ENCODE data around the gene IPMK. TPM values are rescaled to one million over a fixed set of nuclear protein-coding genes. Genes with fewer than 3 reads are reported as not detected.

The IPMK gene
- total RNA-seq, 6 experiments from 2014 or later, result 3.3 to 3.8 (median 3.5) TPM

GRCh38 chr10:58210160-58210559 is 57.5 kb downstream of the IPMK start:
- no peak overlapping the region for H3K27ac Mint-ChIP-seq
- H3K9me3 Mint-ChIP-seq, result no peaks in the 10 kb centered on the region
- no peaks in the 10 kb centered on the region for H3K4me1 Mint-ChIP-seq (ENCODE audit: low read depth)
- no peak overlapping the region for H3K4me3 Mint-ChIP-seq
- DNase-seq, result no peak
- H3K36me3 Mint-ChIP-seq (ENCODE audit: low read depth), result peaks cover 8% of the 10 kb centered on the region; the same call in 1 of the 2 replicates
- no peaks in the 10 kb centered on the region; the same call in none of the 2 replicates for H3K27me3 Mint-ChIP-seq (ENCODE audit: insufficient read depth)
- no peak for TF ChIP-seq CTCF (IDR thresholded peaks at IDR 0.05)

DNA sequence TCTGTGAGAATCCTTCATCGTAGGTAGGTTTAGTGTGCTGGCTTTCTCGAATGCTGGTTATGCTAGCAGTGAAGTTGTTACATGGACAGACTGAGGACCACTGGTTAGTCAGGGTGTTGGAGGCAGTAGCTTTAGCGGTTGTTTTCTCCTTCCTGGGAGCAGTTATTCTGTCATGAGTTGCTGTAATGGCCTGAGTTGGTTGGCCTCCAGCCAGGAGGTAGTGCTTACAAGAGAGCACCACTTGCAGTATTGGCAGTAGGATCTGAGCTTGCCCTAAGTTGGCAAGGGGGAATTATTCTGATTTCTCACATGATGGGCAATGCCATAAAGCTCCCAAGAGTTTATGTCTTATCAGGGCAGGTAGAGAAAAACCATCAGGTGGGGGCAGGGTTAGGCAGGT is 58.0 kb downstream of the IPMK start:
- H3K4me1 Mint-ChIP-seq (ENCODE audit: low read depth), result no peaks in the 10 kb centered on the region
- H3K9me3 Mint-ChIP-seq, result no peaks in the 10 kb centered on the region
- H3K36me3 Mint-ChIP-seq (ENCODE audit: low read depth), result peaks cover 8% of the 10 kb centered on the region; the same call in 1 of the 2 replicates
- H3K27ac Mint-ChIP-seq, result no peak overlapping the region
- H3K27me3 Mint-ChIP-seq (ENCODE audit: insufficient read depth), result no peaks in the 10 kb centered on the region; the same call in none of the 2 replicates
- H3K4me3 Mint-ChIP-seq, result no peak overlapping the region
- no peak for DNase-seq
- no peak for TF ChIP-seq CTCF (IDR thresholded peaks at IDR 0.05)

GRCh38 chr10:58206251-58206650 is 61.4 kb downstream of the IPMK start:
- no peak for DNase-seq

DNA sequence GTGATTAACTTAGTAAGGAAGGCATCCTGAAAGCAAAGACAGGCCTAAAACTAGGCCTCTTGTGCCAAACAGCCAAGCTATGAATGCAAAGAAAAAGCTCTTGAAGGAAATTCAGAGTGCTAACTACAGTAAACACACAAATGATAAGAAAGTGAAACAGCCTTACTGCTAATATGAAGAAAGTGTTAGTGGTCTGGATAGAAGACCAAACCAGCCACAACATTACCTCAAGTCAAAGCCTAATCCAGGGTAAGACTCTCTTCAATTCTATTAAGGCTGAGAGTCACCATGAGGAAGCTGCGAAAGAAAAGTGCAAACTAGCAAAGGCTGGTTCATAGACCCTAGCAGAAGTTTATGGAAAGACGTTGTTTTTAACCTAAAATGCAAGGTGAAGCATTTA is 66.0 kb downstream of the IPMK start:
- Mint-ChIP-seq H3K27ac (no peak overlapping the region), H3K4me3 (no peak overlapping the region), H3K36me3 (ENCODE audit: low read depth) (no peaks in the 10 kb centered on the region), H3K4me1 (ENCODE audit: low read depth) (no peaks in the 10 kb centered on the region), H3K9me3 (no peaks in the 10 kb centered on the region), H3K27me3 (ENCODE audit: insufficient read depth) (no peaks in the 10 kb centered on the region)
- DNase-seq, result no peak
- no peak for TF ChIP-seq CTCF (IDR thresholded peaks at IDR 0.05)

More at GRCh38 chr10:58206251-58206650, 61.4 kb downstream of the IPMK start:
- Mint-ChIP-seq H3K9me3 (no peaks in the 10 kb centered on the region), H3K36me3 (ENCODE audit: low read depth) (no peaks in the 10 kb centered on the region), H3K4me1 (ENCODE audit: low read depth) (no peaks in the 10 kb centered on the region), H3K4me3 (no peak overlapping the region), H3K27me3 (ENCODE audit: insufficient read depth) (no peaks in the 10 kb centered on the region; the same call in 1 of the 2 replicates), H3K27ac (no peak overlapping the region)
- TF ChIP-seq CTCF (IDR thresholded peaks at IDR 0.05), result no peak

DNA sequence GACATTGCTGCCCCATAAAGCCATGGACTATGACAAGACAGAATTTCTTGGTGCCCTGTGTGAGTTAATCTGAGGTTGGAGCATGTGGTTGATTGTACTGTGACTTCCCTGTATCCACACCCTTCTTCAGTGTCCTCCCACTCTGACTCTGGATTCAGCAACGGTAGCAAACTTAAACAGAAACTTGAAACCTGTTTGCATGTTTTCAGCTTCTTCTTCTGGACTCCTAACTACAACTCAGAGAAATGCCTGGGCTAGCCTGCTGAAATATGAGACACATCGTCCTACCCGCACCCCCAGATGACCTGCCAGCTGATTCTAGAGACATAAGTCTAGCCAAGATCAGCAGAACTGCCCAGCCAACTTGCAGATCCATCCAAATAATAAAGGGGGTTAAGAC is 78.4 kb downstream of the IPMK start:
- H3K4me1 Mint-ChIP-seq (ENCODE audit: low read depth), result peaks cover 8% of the 10 kb centered on the region
- no peak overlapping the region for H3K4me3 Mint-ChIP-seq
- TF ChIP-seq CTCF (IDR thresholded peaks at IDR 0.05), result no peak
- H3K9me3 Mint-ChIP-seq, result no peaks in the 10 kb centered on the region
- peaks cover 7% of the 10 kb centered on the region for H3K27me3 Mint-ChIP-seq (ENCODE audit: insufficient read depth)
- H3K27ac Mint-ChIP-seq, result no peak overlapping the region
- H3K36me3 Mint-ChIP-seq (ENCODE audit: low read depth), result no peaks in the 10 kb centered on the region
- DNase-seq, result no peak
